Glutamatergic neuron (in vitro differentiated cells): Measurements from ENCODE around the gene WWTR1. TPM values are rescaled to one million over a fixed set of nuclear protein-coding genes. Genes with fewer than 3 reads are reported as not detected.

Experiments used
- DNase-seq: peaks from one replicate; pipeline ENCODE4 v3.0.0; 2022
- H3K27ac Mint-ChIP-seq: one replicate; pipeline ENCODE4 v1.8.0; 2020; ENCODE audit warnings: mild to moderate bottlenecking, mixed read lengths, inconsistent platforms; ENCODE audit not compliant: unreplicated experiment
- H3K27me3 Mint-ChIP-seq: one replicate; pipeline ENCODE4 v1.8.0; 2020; ENCODE audit warnings: mild to moderate bottlenecking, moderate library complexity, mixed read lengths, inconsistent platforms; ENCODE audit not compliant: unreplicated experiment
- H3K36me3 Mint-ChIP-seq: one replicate; pipeline ENCODE4 v1.8.0; 2020; ENCODE audit warnings: mild to moderate bottlenecking, mixed read lengths, inconsistent platforms; ENCODE audit not compliant: unreplicated experiment
- H3K4me1 Mint-ChIP-seq: one replicate; pipeline ENCODE4 v1.8.0; 2020; ENCODE audit warnings: mild to moderate bottlenecking, low read depth, mixed read lengths, inconsistent platforms; ENCODE audit not compliant: unreplicated experiment
- H3K4me3 Mint-ChIP-seq: one replicate; pipeline ENCODE4 v1.8.0; 2020; ENCODE audit warnings: mild to moderate bottlenecking, mixed read lengths, inconsistent platforms; ENCODE audit not compliant: unreplicated experiment
- H3K9me3 Mint-ChIP-seq: one replicate; pipeline ENCODE4 v1.8.0; 2020; ENCODE audit warnings: mild to moderate bottlenecking, moderate library complexity, mixed read lengths, inconsistent platforms; ENCODE audit not compliant: unreplicated experiment
- CTCF ChIP-seq: fragments of 200-600 bp; sonication (generic); IDR thresholded peaks from one replicate; pipeline ENCODE4 v1.5.0; 2021; ENCODE audit not compliant: partially characterized antibody, unreplicated experiment
- total RNA-seq: library from RNA; stranded (reverse); fragmentation: NEBNext Ultra II Directional; extraction: Animal tissue kit (Norgen Biotek cat#: 25700); gene quantifications from one replicate; pipeline ENCODE4 v1.2.1, GENCODE V29; 2021; ENCODE audit not compliant: unreplicated experiment

Gene WWTR1
- total RNA-seq, 1 donor from 2014 or later: 2.3 TPM

GRCh38 chr3:149643482-149643798 lies 14.4 kb downstream of the WWTR1 start:
- H3K4me1 Mint-ChIP-seq: peaks cover 3% of the 10 kb centered on the region
- H3K36me3 Mint-ChIP-seq: no peaks in the 10 kb centered on the region
- no peak overlapping the region for H3K27ac Mint-ChIP-seq
- peaks cover 3% of the 10 kb centered on the region for H3K9me3 Mint-ChIP-seq
- DNase-seq: no peak
- H3K27me3 Mint-ChIP-seq: no peaks in the 10 kb centered on the region
- H3K4me3 Mint-ChIP-seq: no peak overlapping the region
- no peak for TF ChIP-seq CTCF

DNA sequence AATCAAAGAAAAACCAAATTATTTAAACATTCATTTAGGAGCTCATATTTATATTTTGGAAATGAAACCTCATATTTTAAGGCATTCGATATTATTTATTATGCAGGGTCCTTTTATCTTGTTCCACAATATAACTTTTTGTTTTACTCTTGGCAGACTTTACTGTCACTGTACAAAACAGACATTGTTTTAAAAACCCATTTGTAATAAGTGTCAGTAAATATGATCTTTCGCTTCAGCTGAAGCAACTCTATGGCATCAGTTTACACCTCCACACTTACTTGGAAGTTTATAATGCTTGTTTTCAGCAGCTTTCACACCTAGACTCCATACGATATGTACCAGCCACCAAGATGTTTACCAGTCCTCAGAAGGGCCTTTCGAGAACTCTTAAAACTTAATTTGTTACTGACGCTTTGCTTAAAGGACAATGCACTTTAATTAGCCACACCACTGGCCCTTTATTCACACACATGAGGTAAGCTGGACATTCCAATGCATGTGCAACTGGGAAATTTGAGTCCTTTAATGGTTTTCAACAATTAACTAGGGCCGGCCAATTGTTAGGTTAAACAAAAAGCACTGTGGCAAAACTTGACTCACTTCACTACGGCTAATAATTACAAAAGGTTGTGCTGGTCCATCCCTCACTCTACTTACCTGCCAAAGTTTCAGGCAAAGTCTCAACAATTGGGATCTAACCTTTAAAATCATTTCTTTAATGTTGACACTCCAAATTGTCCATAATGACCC lies 16.7 kb downstream of the WWTR1 start:
- no peaks in the 10 kb centered on the region for H3K27me3 Mint-ChIP-seq
- DNase-seq: no peak
- peaks cover 4% of the 10 kb centered on the region for H3K4me1 Mint-ChIP-seq
- H3K27ac Mint-ChIP-seq: no peak overlapping the region
- H3K36me3 Mint-ChIP-seq: no peaks in the 10 kb centered on the region
- no peak for TF ChIP-seq CTCF
- H3K9me3 Mint-ChIP-seq: no peaks in the 10 kb centered on the region
- H3K4me3 Mint-ChIP-seq: no peak overlapping the region

DNA sequence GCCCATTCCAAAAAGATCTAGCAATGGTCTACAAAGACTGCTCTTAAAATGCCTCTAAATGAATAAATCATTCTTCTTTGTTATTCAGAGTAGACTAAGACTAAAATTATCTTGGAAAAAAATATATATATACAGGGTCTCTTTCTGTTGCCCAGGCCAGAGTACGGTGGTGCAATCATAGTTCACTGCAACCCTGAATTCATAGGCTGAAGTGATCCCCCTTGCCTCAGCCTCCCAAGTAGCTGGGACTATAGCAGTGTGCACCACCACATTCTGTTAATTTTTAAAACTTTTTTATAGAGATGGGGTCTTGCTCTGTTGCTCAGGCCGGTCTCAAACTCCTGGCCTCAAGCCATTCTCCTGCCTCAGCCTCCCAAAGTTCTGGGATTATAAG lies 18.7 kb downstream of the WWTR1 start:
- peaks cover 4% of the 10 kb centered on the region for H3K4me1 Mint-ChIP-seq
- no peak for DNase-seq
- no peak overlapping the region for H3K4me3 Mint-ChIP-seq
- H3K27me3 Mint-ChIP-seq: no peaks in the 10 kb centered on the region
- TF ChIP-seq CTCF: no peak
- H3K36me3 Mint-ChIP-seq: no peaks in the 10 kb centered on the region
- H3K9me3 Mint-ChIP-seq: no peaks in the 10 kb centered on the region
- H3K27ac Mint-ChIP-seq: no peak overlapping the region

DNA sequence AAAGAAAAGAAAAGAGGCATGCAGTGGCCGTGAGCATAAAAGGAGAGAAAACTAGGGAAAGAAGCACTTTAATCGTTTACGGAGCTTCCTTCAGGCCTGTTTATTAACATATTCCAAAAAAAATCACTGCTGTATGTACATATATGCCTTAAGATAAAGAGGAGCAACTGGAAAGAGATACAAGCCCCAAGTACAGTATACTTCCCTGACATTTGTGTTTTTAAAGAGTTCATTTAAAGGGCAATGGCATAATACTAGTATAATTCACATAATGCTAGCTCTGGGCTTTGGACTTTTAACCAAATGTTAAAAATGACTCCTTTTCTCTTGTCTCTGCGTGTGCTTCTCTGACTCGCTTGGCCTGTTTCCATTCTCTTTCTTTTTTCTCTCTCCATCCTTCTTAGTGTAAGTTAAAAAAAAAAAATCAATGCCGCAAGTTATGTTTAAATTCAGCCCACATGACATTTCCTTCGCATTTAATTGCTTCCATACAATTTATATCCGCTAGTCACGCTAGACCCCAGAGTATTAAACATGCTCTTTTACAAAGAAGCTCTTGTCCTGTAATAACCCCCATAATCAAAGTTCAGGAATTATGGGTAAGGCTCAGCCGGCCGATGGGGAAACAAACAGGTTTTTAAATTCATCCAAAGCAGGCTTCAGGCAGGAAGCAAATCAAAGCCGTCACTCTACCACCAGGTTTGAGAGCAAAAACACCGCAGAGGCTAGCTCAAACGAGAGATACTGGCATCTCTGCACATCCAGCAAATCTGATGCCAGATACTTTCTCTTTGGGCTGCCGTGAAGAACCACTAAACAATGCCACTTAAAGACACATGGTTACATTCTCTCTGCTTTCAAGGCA lies 19.4 kb downstream of the WWTR1 start:
- Mint-ChIP-seq H3K36me3 (no peaks in the 10 kb centered on the region), H3K4me1 (peaks cover 4% of the 10 kb centered on the region), H3K4me3 (no peak overlapping the region), H3K27me3 (no peaks in the 10 kb centered on the region), H3K27ac (no peak overlapping the region), H3K9me3 (no peaks in the 10 kb centered on the region)
- TF ChIP-seq CTCF: no peak
- DNase-seq: no peak

- Mint-ChIP-seq H3K27me3 (no peaks in the 10 kb centered on the region), H3K9me3 (no peaks in the 10 kb centered on the region), H3K27ac (no peak overlapping the region), H3K36me3 (no peaks in the 10 kb centered on the region), H3K4me1 (peaks cover 4% of the 10 kb centered on the region), H3K4me3 (no peak overlapping the region)
- no peak for TF ChIP-seq CTCF
- DNase-seq: no peak
These were observed 22.4 kb downstream of the WWTR1 start for GRCh38 chr3:149635396-149635795.
